Stimulated activated CD4-positive, alpha-beta T cell treated with anti-CD3 and anti-CD28 coated beads, TNF-alpha, amount 100 ng/mL, for 1 hour (primary cell): ENCODE measurements around the gene LDLRAD2.
"Not testable (repeated sequence)": the region's sequence is repeated elsewhere in the genome, so short reads cannot be mapped to it uniquely, and the experiment has no call there.

Source experiments
- DNase-seq, 3 donors: peaks; one replicate each; pipeline ENCODE4 v3.0.0-alpha.2; 2020; ENCODE audit warnings: low read depth in 3 of 3, low spot score in 1 of 3

Gene LDLRAD2

GRCh38 chr1:21823206-21823979, 11.3 kb downstream of the LDLRAD2 start:
- DNase-seq, result no peak

- no peak for DNase-seq
These were observed 12.1 kb downstream of the LDLRAD2 start for GRCh38 chr1:21823980-21824702.

- no peak for DNase-seq
These were observed 12.9 kb downstream of the LDLRAD2 start for GRCh38 chr1:21824926-21825325.

- DNase-seq, result no peak
These were observed 13.3 kb downstream of the LDLRAD2 start for GRCh38 chr1:21825393-21825792.

GRCh38 chr1:21826694-21827093, 14.6 kb downstream of the LDLRAD2 start:
- not testable (repeated sequence) for DNase-seq

GRCh38 chr1:21827141-21827679, 15.1 kb downstream of the LDLRAD2 start:
- no peak for DNase-seq

GRCh38 chr1:21828075-21828474, 16.0 kb downstream of the LDLRAD2 start:
- no peak for DNase-seq

GRCh38 chr1:21828506-21829210, 16.6 kb downstream of the LDLRAD2 start:
- no peak for DNase-seq

- no peak for DNase-seq
These were observed 17.2 kb downstream of the LDLRAD2 start for GRCh38 chr1:21829294-21829693.

GRCh38 chr1:21830792-21831453, 18.9 kb downstream of the LDLRAD2 start:
- DNase-seq, result no peak

- no peak for DNase-seq
These were observed 19.4 kb downstream of the LDLRAD2 start for GRCh38 chr1:21831454-21831970.

- DNase-seq, result no peak
These were observed 21.4 kb downstream of the LDLRAD2 start for GRCh38 chr1:21833392-21833976.

- DNase-seq, result no peak
These were observed 22.0 kb downstream of the LDLRAD2 start for GRCh38 chr1:21834094-21834493.

GRCh38 chr1:21834666-21835065, 22.6 kb downstream of the LDLRAD2 start:
- no peak for DNase-seq

- no peak for DNase-seq
These were observed 23.9 kb downstream of the LDLRAD2 start for GRCh38 chr1:21836010-21836409.

GRCh38 chr1:21836729-21837128, 24.7 kb downstream of the LDLRAD2 start:
- no peak for DNase-seq

GRCh38 chr1:21837476-21837875, 25.4 kb downstream of the LDLRAD2 start:
- no peak for DNase-seq

GRCh38 chr1:21838359-21839157, 26.5 kb downstream of the LDLRAD2 start:
- DNase-seq, result no peak

GRCh38 chr1:21839337-21840037, 27.4 kb downstream of the LDLRAD2 start:
- no peak for DNase-seq
